ENCODE measurements around the gene ABTB2.

DNA sequence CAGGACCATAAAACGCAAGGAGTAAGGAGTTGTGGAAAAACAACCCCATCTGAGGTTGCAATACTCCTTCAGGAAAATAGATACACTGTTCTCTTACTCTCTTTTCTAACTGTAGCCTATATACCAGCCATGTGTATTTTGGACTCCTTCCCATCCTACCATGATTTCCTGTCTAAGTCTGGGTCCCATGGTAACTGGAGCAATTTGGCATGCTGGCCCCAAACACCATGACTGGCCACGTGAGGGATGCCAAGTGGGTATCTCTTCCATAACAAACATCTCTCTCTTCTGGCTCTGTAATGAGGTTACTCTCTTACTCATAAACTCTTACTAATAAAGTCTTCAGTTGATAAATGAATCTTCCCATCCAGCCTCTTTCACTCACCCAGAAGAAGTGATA is 26.5 kb downstream of the ABTB2 start:
- TF ChIP-seq, protein P1, sequence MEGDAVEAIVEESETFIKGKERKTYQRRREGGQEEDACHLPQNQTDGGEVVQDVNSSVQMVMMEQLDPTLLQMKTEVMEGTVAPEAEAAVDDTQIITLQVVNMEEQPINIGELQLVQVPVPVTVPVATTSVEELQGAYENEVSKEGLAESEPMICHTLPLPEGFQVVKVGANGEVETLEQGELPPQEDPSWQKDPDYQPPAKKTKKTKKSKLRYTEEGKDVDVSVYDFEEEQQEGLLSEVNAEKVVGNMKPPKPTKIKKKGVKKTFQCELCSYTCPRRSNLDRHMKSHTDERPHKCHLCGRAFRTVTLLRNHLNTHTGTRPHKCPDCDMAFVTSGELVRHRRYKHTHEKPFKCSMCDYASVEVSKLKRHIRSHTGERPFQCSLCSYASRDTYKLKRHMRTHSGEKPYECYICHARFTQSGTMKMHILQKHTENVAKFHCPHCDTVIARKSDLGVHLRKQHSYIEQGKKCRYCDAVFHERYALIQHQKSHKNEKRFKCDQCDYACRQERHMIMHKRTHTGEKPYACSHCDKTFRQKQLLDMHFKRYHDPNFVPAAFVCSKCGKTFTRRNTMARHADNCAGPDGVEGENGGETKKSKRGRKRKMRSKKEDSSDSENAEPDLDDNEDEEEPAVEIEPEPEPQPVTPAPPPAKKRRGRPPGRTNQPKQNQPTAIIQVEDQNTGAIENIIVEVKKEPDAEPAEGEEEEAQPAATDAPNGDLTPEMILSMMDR (IDR thresholded peaks at IDR 0.05): no peak
- no peak for TF ChIP-seq POLR2A (IDR thresholded peaks at IDR 0.05)

Data from body of pancreas (tissue), 4 donors.